Stimulated activated CD8-positive, alpha-beta memory T cell treated with anti-CD3 and anti-CD28 coated beads, Interleukin-2, amount 100 ng/mL, for 1 hour (primary cell): ENCODE data around the gene GRID1.

Experiments used
- DNase-seq, 2 donors: peaks; one replicate each; pipeline ENCODE4 v3.0.0-alpha.2; 2020; ENCODE audit warnings: low read depth in 2 of 2

The GRID1 gene

GRCh38 chr10:86339226-86339865, 27.2 kb downstream of the GRID1 start:
- DNase-seq = no peak

GRCh38 chr10:86337121-86337601, 29.4 kb downstream of the GRID1 start:
- no peak for DNase-seq

GRCh38 chr10:86336341-86336740, 30.3 kb downstream of the GRID1 start:
- DNase-seq = no peak

- no peak for DNase-seq
Measured at GRCh38 chr10:86335831-86336230, 30.8 kb downstream of the GRID1 start.

GRCh38 chr10:86335257-86335656, 31.3 kb downstream of the GRID1 start:
- no peak for DNase-seq

- no peak for DNase-seq
Measured at GRCh38 chr10:86334488-86335085, 32.0 kb downstream of the GRID1 start.

- DNase-seq = no peak
Measured at GRCh38 chr10:86333826-86334487, 32.6 kb downstream of the GRID1 start.

GRCh38 chr10:86331861-86332260, 34.7 kb downstream of the GRID1 start:
- DNase-seq = no peak

GRCh38 chr10:86330778-86331763, 35.5 kb downstream of the GRID1 start:
- DNase-seq = no peak

- DNase-seq = no peak
Measured at GRCh38 chr10:86329896-86330680, 36.5 kb downstream of the GRID1 start.

GRCh38 chr10:86329093-86329710, 37.4 kb downstream of the GRID1 start:
- DNase-seq = no peak

- DNase-seq = no peak
Measured at GRCh38 chr10:86327954-86328725, 38.5 kb downstream of the GRID1 start.

GRCh38 chr10:86325158-86325557, 41.4 kb downstream of the GRID1 start:
- DNase-seq = no peak

GRCh38 chr10:86321568-86321967, 45.0 kb downstream of the GRID1 start:
- no peak for DNase-seq

GRCh38 chr10:86319676-86320075, 46.9 kb downstream of the GRID1 start:
- no peak for DNase-seq

GRCh38 chr10:86317949-86318725, 48.5 kb downstream of the GRID1 start:
- no peak for DNase-seq

GRCh38 chr10:86316990-86317389, 49.6 kb downstream of the GRID1 start:
- DNase-seq = no peak

GRCh38 chr10:86316274-86316835, 50.2 kb downstream of the GRID1 start:
- DNase-seq = no peak

GRCh38 chr10:86315549-86315942, 51.0 kb downstream of the GRID1 start:
- no peak for DNase-seq
